K562 (cell line): ENCODE results near the gene PTCHD4. TPM values are rescaled to one million over a fixed set of nuclear protein-coding genes. Genes with fewer than 3 reads are reported as not detected.

Experiments used
- ATAC-seq: fragments of 200-7000 bp; cut with Tn5 transposase; 3 replicates; pipeline ENCODE4 v1.9.1; 2020; ENCODE audit warnings: moderate library complexity
- BruUV-seq: library from RNA; stranded (reverse); fragments of 400-500 nt; replicated peaks from 2 replicates; lab custom pipeline; 2021; lab: Mats Ljungman, UMichigan
- CTCF ChIA-PET: fragments of 300-600 bp; formaldehyde crosslinking; extraction: SDS; loops from one replicate; lab custom pipeline; 2021; ENCODE audit warnings: low intra/inter-chr PET ratio; lab: Yijun Ruan, JAX
- POLR2A ChIA-PET: fragments of 300-600, 350-650 bp; sonication (Branson Sonifier 250); formaldehyde crosslinking; extraction: SDS; loops from one replicate; lab custom pipeline; 2021; ENCODE audit warnings: antibody characterized with exemption, inconsistent platforms; lab: Yijun Ruan, JAX
- DNase-seq, 4 experiments: peaks; one replicate each; pipeline versions ENCODE4 v3.0.0 to v3.0.0-alpha.2; 2011 to 2018; ENCODE audit warnings: low spot score in 3 of 4, mixed read lengths in 3 of 4; ENCODE audit errors: extremely low read depth in 1 of 4
- FAIRE-seq: peaks from 2 replicates; lab custom pipeline; 2011; peaks lifted over from hg19 to GRCh38; lab: Jason Lieb, UNC
- H2AFZ ChIP-seq: 2 replicates; pipeline ENCODE4 v1.6.0; 2011; ENCODE audit warnings: low read depth, low read length, control low read depth, inconsistent platforms
- H3K27ac ChIP-seq: fragments of 200-600 bp; 3 replicates; pipeline ENCODE4 v1.8.0; 2011; ENCODE audit warnings: low read depth, mild to moderate bottlenecking, control low read depth, inconsistent platforms, low read length, moderate library complexity, mixed read lengths; ENCODE audit errors: extremely low read depth
- H3K27me3 ChIP-seq, 2 experiments: fragments of 300-600 bp in 1 of 2; 2 replicates in 1 of 2; 3 replicates in 1 of 2; pipeline versions ENCODE4 v1.6.0 to v1.8.0; 2011; ENCODE audit warnings: inconsistent platforms in 2 of 2, low read length in 2 of 2, mild to moderate bottlenecking in 1 of 2, mixed read lengths in 1 of 2, moderate library complexity in 1 of 2; ENCODE audit not compliant: control insufficient read depth in 2 of 2, insufficient read depth in 2 of 2
- H3K36me3 ChIP-seq: fragments of 300-600 bp; 3 replicates; pipeline ENCODE4 v1.8.0; 2011; ENCODE audit warnings: mild to moderate bottlenecking, low read length, inconsistent platforms; ENCODE audit not compliant: control insufficient read depth, insufficient read depth
- H3K4me1 ChIP-seq, 2 experiments: fragments of 200-600 bp in 1 of 2; replicated peaks in 1 of 2; 2 replicates in 1 of 2; 3 replicates in 1 of 2; pipeline versions ENCODE4 v1.5.1 to v1.8.0; 2011; ENCODE audit warnings: inconsistent platforms in 2 of 2, low read length in 2 of 2, mild to moderate bottlenecking in 1 of 2, mixed read lengths in 1 of 2, moderate library complexity in 1 of 2; ENCODE audit not compliant: control insufficient read depth in 2 of 2, insufficient read depth in 2 of 2
- H3K4me2 ChIP-seq: 2 replicates; pipeline ENCODE4 v1.6.1; 2011; ENCODE audit warnings: low read length, control low read depth, inconsistent platforms, mixed read lengths; ENCODE audit not compliant: insufficient read depth
- H3K4me3 ChIP-seq: fragments of 200-600 bp; sonication (generic), shearing (Covaris generic); 2 replicates; pipeline ENCODE4 v1.5.1; 2016; ENCODE audit warnings: control low read depth, inconsistent platforms
- H3K79me2 ChIP-seq: fragments of 200-600 bp; 3 replicates; pipeline ENCODE4 v1.8.0; 2011; ENCODE audit warnings: low read length, inconsistent platforms; ENCODE audit not compliant: control insufficient read depth, insufficient read depth
- H3K9ac ChIP-seq, 2 experiments: 2 replicates each; pipeline versions ENCODE4 v1.6.0 to v1.6.1; 2011; ENCODE audit warnings: low read depth in 2 of 2, low read length in 2 of 2, control low read depth in 1 of 2, inconsistent platforms in 1 of 2, mild to moderate bottlenecking in 1 of 2, mixed read lengths in 1 of 2; ENCODE audit not compliant: insufficient read depth in 1 of 2
- H3K9me1 ChIP-seq: one replicate; pipeline ENCODE4 v1.6.0; 2011; ENCODE audit warnings: inconsistent platforms, mild to moderate bottlenecking, low read length, moderate library complexity; ENCODE audit not compliant: control insufficient read depth, insufficient read depth
- H3K9me3 ChIP-seq: replicated peaks from 2 replicates; pipeline ENCODE4 v1.5.1; 2011; ENCODE audit warnings: low read depth, low read length, inconsistent platforms; ENCODE audit not compliant: control insufficient read depth, insufficient read depth
- H4K20me1 ChIP-seq: replicated peaks from 2 replicates; pipeline ENCODE4 v1.6.1; 2011; ENCODE audit warnings: low read length, inconsistent platforms, mixed read lengths; ENCODE audit not compliant: control insufficient read depth, insufficient read depth
- GTF2F1 ChIP-seq: IDR thresholded peaks from 2 replicates; pipeline ENCODE4 v1.6.1; 2011; ENCODE audit warnings: low read depth, low read length, improper control_type of control experiment
- HEY1 ChIP-seq: fragments of 250-450 bp; sonication (Bioruptor Pico); IDR thresholded peaks from 2 replicates; pipeline ENCODE4 v1.5.0; 2020; ENCODE audit warnings: mild to moderate bottlenecking, moderate library complexity, borderline replicate concordance
- MAFF ChIP-seq: IDR thresholded peaks from 2 replicates; pipeline ENCODE4 v1.6.1; 2012; ENCODE audit warnings: low read length, improper control_type of control experiment
- ZNF79 ChIP-seq: fragments of 250-450 bp; sonication (Bioruptor Pico); IDR thresholded peaks from 2 replicates; pipeline ENCODE4 v1.4.0; 2020; ENCODE audit warnings: low read depth, mild to moderate bottlenecking, moderate library complexity
- WGBS: fragments of 100-300 bp; shearing (Covaris generic); methylation state at CpG from one replicate; pipeline ENCODE4 v1.1.6; 2016; ENCODE audit warnings: low coverage, mixed read lengths; ENCODE audit not compliant: insufficient coverage; ENCODE audit errors: missing lambda C conversion rate; 5-methylcytosine and 5-hydroxymethylcytosine counted together
- in situ Hi-C: fragments of 300-500 bp; cut with MboI; formaldehyde crosslinking; loops from 4 replicates; pipeline ENCODE4 v1.15.0; 2018; ENCODE audit warnings: inconsistent platforms, mixed read lengths
- intact Hi-C: fragments of 100-400 bp; cut with micrococcal nuclease; formaldehyde crosslinking; loops from 2 replicates; pipeline ENCODE4 v1.14.2; 2022
- polyA plus RNA-seq, 8 experiments: library from polyadenylated mRNA; depleted of rRNA in 4 of 8; stranded (reverse) in 5 of 8; unstranded in 3 of 8; fragments of >200 nt; fragmentation: Nextera tagmentation in 2 of 8; fragmentation: Illumina TruSeq in 1 of 8; extraction: Ambion mirVana in 2 of 8; extraction: Trizol in 1 of 8; gene quantifications; 2 replicates each; pipeline versions ENCODE4 v1.2.1 to v1.2.3, GENCODE V29; 2011 to 2014; ENCODE audit warnings: inconsistent platforms in 1 of 8, missing spikeins in 1 of 8
- total RNA-seq, 7 experiments: library from RNA; depleted of rRNA in 6 of 7; stranded (reverse); fragments of >200 nt in 6 of 7; fragmentation: Illumina TruSeq in 2 of 7; extraction: Trizol in 2 of 7; gene quantifications; 2 replicates each; pipeline versions ENCODE4 v1.2.1 to v1.2.3, GENCODE V29; 2011 to 2021; ENCODE audit warnings: low replicate concordance in 1 of 7
- TF ChIP-seq, protein P1 (sequence below): fragments of 200-800 bp; sonication (Bioruptor generic); IDR thresholded peaks from 2 replicates; pipeline ENCODE4 v1.6.1; 2016; ENCODE audit warnings: missing genetic modification characterization, missing compliant biosample characterization
- TF ChIP-seq, protein P2 (sequence below), 2 experiments: fragments of 450-650 bp; IDR thresholded peaks; 2 replicates each; pipeline ENCODE4 v1.6.1; 2016

Gene PTCHD4
- total and polyA plus RNA-seq, 9 of the 15 experiments (the other 6 are each of a cell fraction or from before 2014, with no cell fraction given), result not detected

DNA sequence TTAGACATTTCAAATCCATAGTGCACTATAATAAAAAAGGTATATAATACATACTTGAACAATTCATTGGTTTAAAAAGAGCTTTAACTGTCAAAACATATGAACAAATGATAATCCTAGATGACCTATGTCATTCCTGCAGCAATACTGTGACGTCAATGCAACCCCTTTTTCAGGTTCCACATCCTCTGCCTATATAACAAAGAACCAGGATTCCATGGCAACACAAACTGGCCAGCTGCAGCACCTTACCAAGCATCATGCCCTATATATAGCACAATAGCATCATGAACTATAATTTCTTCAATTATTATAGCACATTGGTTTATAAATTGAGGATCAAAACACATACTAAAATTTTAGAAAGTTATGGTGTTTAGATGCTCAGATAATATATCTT is 578 bp upstream of the PTCHD4 start (continued):
- TF ChIP-seq HEY1 (CRISPR knock-in tag), result no peak

DNA sequence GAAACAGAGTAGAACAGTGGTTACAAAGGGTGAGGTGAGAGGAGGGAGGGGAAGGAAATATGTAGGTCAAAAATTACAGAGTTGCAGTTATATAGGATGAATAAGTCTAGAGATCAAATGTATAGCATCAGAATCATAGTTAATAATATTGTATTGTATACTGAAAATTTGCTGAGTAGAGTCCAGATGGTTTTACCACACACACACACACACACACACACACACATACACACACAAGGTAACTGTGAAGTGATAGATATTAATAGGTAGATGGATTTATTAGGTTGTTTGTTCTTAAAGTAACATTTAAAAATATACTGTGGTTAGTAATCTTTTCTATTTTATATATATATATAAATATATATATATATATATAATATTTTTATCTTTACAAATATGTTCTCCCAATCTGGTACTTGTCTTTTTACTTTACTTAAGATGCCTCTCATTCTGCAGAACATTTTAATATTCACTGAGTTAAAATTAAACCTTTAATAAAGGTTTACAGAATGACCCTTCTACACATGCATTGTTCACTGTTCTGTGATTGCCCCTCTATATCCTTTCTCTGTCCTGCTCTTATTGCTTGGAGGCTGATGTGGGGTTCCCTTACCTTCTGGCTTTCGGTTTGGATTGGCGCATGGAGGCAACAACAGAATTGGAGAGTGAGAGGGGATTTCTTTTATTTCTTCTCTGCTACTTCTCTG is 408 bp downstream of the PTCHD4 start:
- in situ Hi-C loops, result no loop called here
- H3K36me3 ChIP-seq, result no peaks in the 10 kb centered on the region
- FAIRE-seq (no peak), ATAC-seq (no peak), DNase-seq (no peak)
- no peaks in the 10 kb centered on the region for H3K9me3 ChIP-seq
- POLR2A ChIA-PET, result no interaction called here
- no peaks in the 10 kb centered on the region for H3K4me1 ChIP-seq
- CTCF ChIA-PET, result no interaction called here
- WGBS, result 0% methylated on average over 2 of the region's 2 CpGs
- no peak overlapping the region for H3K4me2 ChIP-seq
- H3K9ac ChIP-seq, result no peak overlapping the region
- no peak overlapping the region for H3K4me3 ChIP-seq
- no peak overlapping the region for H2AFZ ChIP-seq
- TF ChIP-seq MAFF (no peak), ZNF79 (CRISPR knock-in tag) (no peak), GTF2F1 (no peak)
- TF ChIP-seq, protein P1, sequence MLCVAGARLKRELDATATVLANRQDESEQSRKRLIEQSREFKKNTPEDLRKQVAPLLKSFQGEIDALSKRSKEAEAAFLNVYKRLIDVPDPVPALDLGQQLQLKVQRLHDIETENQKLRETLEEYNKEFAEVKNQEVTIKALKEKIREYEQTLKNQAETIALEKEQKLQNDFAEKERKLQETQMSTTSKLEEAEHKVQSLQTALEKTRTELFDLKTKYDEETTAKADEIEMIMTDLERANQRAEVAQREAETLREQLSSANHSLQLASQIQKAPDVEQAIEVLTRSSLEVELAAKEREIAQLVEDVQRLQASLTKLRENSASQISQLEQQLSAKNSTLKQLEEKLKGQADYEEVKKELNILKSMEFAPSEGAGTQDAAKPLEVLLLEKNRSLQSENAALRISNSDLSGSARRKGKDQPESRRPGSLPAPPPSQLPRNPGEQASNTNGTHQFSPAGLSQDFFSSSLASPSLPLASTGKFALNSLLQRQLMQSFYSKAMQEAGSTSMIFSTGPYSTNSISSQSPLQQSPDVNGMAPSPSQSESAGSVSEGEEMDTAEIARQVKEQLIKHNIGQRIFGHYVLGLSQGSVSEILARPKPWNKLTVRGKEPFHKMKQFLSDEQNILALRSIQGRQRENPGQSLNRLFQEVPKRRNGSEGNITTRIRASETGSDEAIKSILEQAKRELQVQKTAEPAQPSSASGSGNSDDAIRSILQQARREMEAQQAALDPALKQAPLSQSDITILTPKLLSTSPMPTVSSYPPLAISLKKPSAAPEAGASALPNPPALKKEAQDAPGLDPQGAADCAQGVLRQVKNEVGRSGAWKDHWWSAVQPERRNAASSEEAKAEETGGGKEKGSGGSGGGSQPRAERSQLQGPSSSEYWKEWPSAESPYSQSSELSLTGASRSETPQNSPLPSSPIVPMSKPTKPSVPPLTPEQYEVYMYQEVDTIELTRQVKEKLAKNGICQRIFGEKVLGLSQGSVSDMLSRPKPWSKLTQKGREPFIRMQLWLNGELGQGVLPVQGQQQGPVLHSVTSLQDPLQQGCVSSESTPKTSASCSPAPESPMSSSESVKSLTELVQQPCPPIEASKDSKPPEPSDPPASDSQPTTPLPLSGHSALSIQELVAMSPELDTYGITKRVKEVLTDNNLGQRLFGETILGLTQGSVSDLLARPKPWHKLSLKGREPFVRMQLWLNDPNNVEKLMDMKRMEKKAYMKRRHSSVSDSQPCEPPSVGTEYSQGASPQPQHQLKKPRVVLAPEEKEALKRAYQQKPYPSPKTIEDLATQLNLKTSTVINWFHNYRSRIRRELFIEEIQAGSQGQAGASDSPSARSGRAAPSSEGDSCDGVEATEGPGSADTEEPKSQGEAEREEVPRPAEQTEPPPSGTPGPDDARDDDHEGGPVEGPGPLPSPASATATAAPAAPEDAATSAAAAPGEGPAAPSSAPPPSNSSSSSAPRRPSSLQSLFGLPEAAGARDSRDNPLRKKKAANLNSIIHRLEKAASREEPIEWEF, result no peak
- TF ChIP-seq, protein P2, sequence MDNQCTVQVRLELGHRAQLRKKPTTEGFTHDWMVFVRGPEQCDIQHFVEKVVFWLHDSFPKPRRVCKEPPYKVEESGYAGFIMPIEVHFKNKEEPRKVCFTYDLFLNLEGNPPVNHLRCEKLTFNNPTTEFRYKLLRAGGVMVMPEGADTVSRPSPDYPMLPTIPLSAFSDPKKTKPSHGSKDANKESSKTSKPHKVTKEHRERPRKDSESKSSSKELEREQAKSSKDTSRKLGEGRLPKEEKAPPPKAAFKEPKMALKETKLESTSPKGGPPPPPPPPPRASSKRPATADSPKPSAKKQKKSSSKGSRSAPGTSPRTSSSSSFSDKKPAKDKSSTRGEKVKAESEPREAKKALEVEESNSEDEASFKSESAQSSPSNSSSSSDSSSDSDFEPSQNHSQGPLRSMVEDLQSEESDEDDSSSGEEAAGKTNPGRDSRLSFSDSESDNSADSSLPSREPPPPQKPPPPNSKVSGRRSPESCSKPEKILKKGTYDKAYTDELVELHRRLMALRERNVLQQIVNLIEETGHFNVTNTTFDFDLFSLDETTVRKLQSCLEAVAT (IDR thresholded peaks at IDR 0.05), result no peak
- H4K20me1 ChIP-seq, result no peaks in the 10 kb centered on the region
- H3K9me1 ChIP-seq, result no peaks in the 10 kb centered on the region
- no peaks in the 10 kb centered on the region for H3K27me3 ChIP-seq
- intact Hi-C loops, result no loop called here
- H3K27ac ChIP-seq, result no peak overlapping the region
- no TSS peak for BruUV-seq
- H3K79me2 ChIP-seq, result no peaks in the 10 kb centered on the region
